Endothelial cell (in vitro differentiated cells): ENCODE results near the gene ALDH1A3. TPM values are rescaled to one million over a fixed set of nuclear protein-coding genes. Genes with fewer than 3 reads are reported as not detected.

ENCODE experiments used
- DNase-seq: peaks from one replicate; pipeline ENCODE4 v3.0.0; 2021; ENCODE audit warnings: low spot score
- H3K27ac Mint-ChIP-seq: one replicate; pipeline ENCODE4 v1.8.0; 2021; ENCODE audit warnings: mixed read lengths, inconsistent platforms; ENCODE audit not compliant: unreplicated experiment
- H3K27me3 Mint-ChIP-seq: one replicate; pipeline ENCODE4 v1.8.0; 2021; ENCODE audit warnings: mild to moderate bottlenecking, moderate library complexity, mixed read lengths, inconsistent platforms; ENCODE audit not compliant: unreplicated experiment
- H3K36me3 Mint-ChIP-seq: one replicate; pipeline ENCODE4 v1.8.0; 2021; ENCODE audit warnings: mild to moderate bottlenecking, low read depth, mixed read lengths, inconsistent platforms; ENCODE audit not compliant: unreplicated experiment
- H3K4me1 Mint-ChIP-seq: one replicate; pipeline ENCODE4 v1.8.0; 2021; ENCODE audit warnings: mild to moderate bottlenecking, mixed read lengths, inconsistent platforms; ENCODE audit not compliant: unreplicated experiment
- H3K4me3 Mint-ChIP-seq: one replicate; pipeline ENCODE4 v1.8.0; 2021; ENCODE audit warnings: mild to moderate bottlenecking, mixed read lengths, inconsistent platforms; ENCODE audit not compliant: unreplicated experiment
- H3K9me3 Mint-ChIP-seq: one replicate; pipeline ENCODE4 v1.8.0; 2021; ENCODE audit warnings: mixed read lengths, inconsistent platforms; ENCODE audit not compliant: unreplicated experiment
- CTCF ChIP-seq: fragments of 200-600 bp; sonication (generic); IDR thresholded peaks from one replicate; pipeline ENCODE4 v1.5.0; 2021; ENCODE audit warnings: antibody characterized with exemption; ENCODE audit not compliant: unreplicated experiment
- total RNA-seq: library from RNA; stranded (reverse); fragmentation: NEBNext Ultra II Directional; extraction: Animal tissue kit (Norgen Biotek cat#: 25700); gene quantifications from one replicate; pipeline ENCODE4 v1.2.1, GENCODE V29; 2021; ENCODE audit not compliant: unreplicated experiment

Gene ALDH1A3
- total RNA-seq, 1 donor from 2014 or later, result 13.9 TPM

DNA sequence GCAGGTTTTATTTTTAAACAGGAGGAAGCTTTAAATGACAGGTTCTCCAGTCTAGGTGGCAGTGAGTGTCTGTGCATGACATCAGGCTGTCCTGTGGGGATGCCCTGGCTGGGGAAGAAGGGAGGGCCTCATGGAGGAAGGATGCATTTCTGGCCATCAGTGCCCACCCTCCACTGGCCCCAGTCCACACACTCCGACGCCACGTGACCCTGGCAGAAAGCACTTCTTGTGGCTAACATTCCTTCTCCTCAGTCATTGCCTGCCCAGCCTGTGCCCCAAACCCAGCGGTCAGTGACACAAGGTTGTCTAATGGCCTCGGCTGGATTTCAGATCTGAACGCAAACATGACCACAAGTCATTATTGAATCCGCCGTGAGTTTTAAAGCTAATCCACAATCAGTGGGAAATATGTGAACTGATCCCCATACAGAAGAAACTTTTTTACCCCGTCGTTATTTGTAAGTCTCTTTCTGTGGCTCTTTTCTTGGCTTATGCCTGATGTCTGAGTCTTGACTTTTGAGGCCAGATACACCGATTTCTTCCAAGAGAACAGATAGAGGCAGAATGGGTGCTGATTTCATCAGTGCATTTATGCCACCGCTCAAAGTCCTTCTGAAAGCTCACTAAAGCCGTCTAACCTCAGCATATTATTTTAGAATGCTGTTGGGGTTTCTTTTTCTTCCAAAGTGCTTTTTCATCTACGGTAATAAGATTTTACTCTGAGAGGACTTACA is 22.2 kb downstream of the ALDH1A3 start:
- no peak for DNase-seq
- H3K4me1 Mint-ChIP-seq, result peaks cover 4% of the 10 kb centered on the region
- H3K27me3 Mint-ChIP-seq, result no peaks in the 10 kb centered on the region
- TF ChIP-seq CTCF, result no peak
- H3K4me3 Mint-ChIP-seq, result no peak overlapping the region
- no peak overlapping the region for H3K27ac Mint-ChIP-seq
- H3K36me3 Mint-ChIP-seq, result peaks cover 17% of the 10 kb centered on the region
- no peaks in the 10 kb centered on the region for H3K9me3 Mint-ChIP-seq

- H3K4me3 Mint-ChIP-seq, result no peak overlapping the region
Observed at GRCh38 chr15:100902436-100903167, 23.0 kb downstream of the ALDH1A3 start.

GRCh38 chr15:100903168-100903554 is 23.5 kb downstream of the ALDH1A3 start:
- Mint-ChIP-seq H3K27ac (no peak overlapping the region), H3K9me3 (no peaks in the 10 kb centered on the region), H3K4me1 (peaks cover 4% of the 10 kb centered on the region), H3K36me3 (peaks cover 12% of the 10 kb centered on the region), H3K27me3 (no peaks in the 10 kb centered on the region), H3K4me3 (no peak overlapping the region)
- TF ChIP-seq CTCF, result no peak
- DNase-seq, result no peak

More at GRCh38 chr15:100902436-100903167, 23.0 kb downstream of the ALDH1A3 start:
- peaks cover 13% of the 10 kb centered on the region for H3K36me3 Mint-ChIP-seq
- DNase-seq, result no peak
- no peak for TF ChIP-seq CTCF
- H3K27ac Mint-ChIP-seq, result no peak overlapping the region
- no peaks in the 10 kb centered on the region for H3K27me3 Mint-ChIP-seq
- no peaks in the 10 kb centered on the region for H3K9me3 Mint-ChIP-seq
- H3K4me1 Mint-ChIP-seq, result peaks cover 4% of the 10 kb centered on the region

DNA sequence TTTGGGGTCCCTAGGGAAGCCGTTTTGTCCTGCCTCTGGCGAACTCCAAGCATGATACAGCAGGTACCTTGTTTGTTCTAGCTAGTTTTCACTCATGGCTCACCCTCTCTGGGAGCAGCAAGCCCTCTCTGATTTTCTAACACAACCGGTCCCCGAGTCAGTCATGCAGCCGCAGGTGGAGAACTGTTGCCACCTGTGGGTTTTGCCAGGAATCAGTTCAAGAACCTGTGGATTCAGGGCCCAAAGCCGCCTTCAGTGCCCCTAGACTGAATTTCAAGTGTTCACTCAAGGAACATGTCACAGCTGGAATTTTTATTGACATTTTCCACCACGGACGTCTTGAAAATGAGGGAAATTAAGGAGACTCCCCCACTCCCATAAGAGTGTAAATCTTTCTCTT is 26.2 kb downstream of the ALDH1A3 start:
- H3K9me3 Mint-ChIP-seq, result no peaks in the 10 kb centered on the region
- H3K4me3 Mint-ChIP-seq, result no peak overlapping the region
- no peak for TF ChIP-seq CTCF
- no peak overlapping the region for H3K27ac Mint-ChIP-seq
- peaks cover 1% of the 10 kb centered on the region for H3K27me3 Mint-ChIP-seq
- H3K4me1 Mint-ChIP-seq, result peaks cover 4% of the 10 kb centered on the region
- no peak for DNase-seq
- H3K36me3 Mint-ChIP-seq, result peaks cover 4% of the 10 kb centered on the region

GRCh38 chr15:100908466-100908865 is 28.8 kb downstream of the ALDH1A3 start:
- H3K4me1 Mint-ChIP-seq, result no peaks in the 10 kb centered on the region
- H3K9me3 Mint-ChIP-seq, result no peaks in the 10 kb centered on the region
- H3K4me3 Mint-ChIP-seq, result no peak overlapping the region
- H3K27me3 Mint-ChIP-seq, result peaks cover 2% of the 10 kb centered on the region
- DNase-seq, result no peak
- TF ChIP-seq CTCF, result no peak
- H3K27ac Mint-ChIP-seq, result no peak overlapping the region
- peaks cover 6% of the 10 kb centered on the region for H3K36me3 Mint-ChIP-seq
